Thyroid gland (tissue), 4 donors: ENCODE results near the gene EDAR. TPM values are rescaled to one million over a fixed set of nuclear protein-coding genes. Genes with fewer than 3 reads are reported as not detected.

Experiments used
- DNase-seq, 2 donors: peaks; one replicate each; pipeline ENCODE4 v3.0.0-alpha.2; 2019
- H3K27ac ChIP-seq, 3 donors: fragments of 200-600 bp; sonication (generic); 1 replicate in 2 of 3; 2 replicates in 1 of 3; pipeline ENCODE4 v1.5.1; 2016 to 2019; ENCODE audit warnings: mild to moderate bottlenecking in 1 of 3, moderate library complexity in 1 of 3
- H3K27me3 ChIP-seq: fragments of 200-600 bp; sonication (generic); one replicate; pipeline ENCODE4 v1.5.1; 2019
- H3K36me3 ChIP-seq, 2 donors: fragments of 200-600 bp; sonication (generic); one replicate each; pipeline ENCODE4 v1.5.1; 2016 to 2019
- H3K4me1 ChIP-seq, 2 donors: fragments of 200-600 bp; sonication (generic); one replicate each; pipeline ENCODE4 v1.5.1; 2017 to 2019
- H3K4me3 ChIP-seq, 3 donors: fragments of 200-600 bp; sonication (generic); replicated peaks in 1 of 3; 1 replicate in 2 of 3; 2 replicates in 1 of 3; pipeline ENCODE4 v1.5.1; 2016; ENCODE audit warnings: mild to moderate bottlenecking in 1 of 3
- H3K9me3 ChIP-seq: fragments of 200-600 bp; sonication (generic); one replicate; pipeline ENCODE4 v1.5.1; 2017
- CTCF ChIP-seq, 6 experiments: fragments of 200-600 bp in 3 of 6; fragments of 450-650 bp in 3 of 6; sonication (generic) in 3 of 6; IDR thresholded peaks; one replicate each; pipeline ENCODE4 v1.5.1; 2016 to 2019; ENCODE audit warnings: antibody characterized with exemption in 6 of 6, mild to moderate bottlenecking in 2 of 6, inconsistent platforms in 1 of 6, moderate library complexity in 1 of 6
- POLR2A ChIP-seq, 2 donors: fragments of 450-650 bp; IDR thresholded peaks; one replicate each; pipeline ENCODE4 v1.6.1; 2017; ENCODE audit warnings: antibody characterized with exemption in 2 of 2, mild to moderate bottlenecking in 2 of 2, moderate library complexity in 1 of 2
- WGBS, 2 donors: methylation state at CpG; one replicate each; pipeline ENCODE4 v1.1.5; 2017; 5-methylcytosine and 5-hydroxymethylcytosine counted together
- intact Hi-C: fragments of 100-400 bp; cut with DNase I; formaldehyde crosslinking; loops from one replicate; pipeline ENCODE4 v1.15.1; 2023
- total RNA-seq, 4 donors: library from RNA; depleted of rRNA; stranded (reverse); fragments of >200 nt; gene quantifications; one replicate each; pipeline ENCODE4 v1.2.3, GENCODE V29; 2016

Gene EDAR
- total RNA-seq, 4 donors from 2014 or later, result not detected

DNA sequence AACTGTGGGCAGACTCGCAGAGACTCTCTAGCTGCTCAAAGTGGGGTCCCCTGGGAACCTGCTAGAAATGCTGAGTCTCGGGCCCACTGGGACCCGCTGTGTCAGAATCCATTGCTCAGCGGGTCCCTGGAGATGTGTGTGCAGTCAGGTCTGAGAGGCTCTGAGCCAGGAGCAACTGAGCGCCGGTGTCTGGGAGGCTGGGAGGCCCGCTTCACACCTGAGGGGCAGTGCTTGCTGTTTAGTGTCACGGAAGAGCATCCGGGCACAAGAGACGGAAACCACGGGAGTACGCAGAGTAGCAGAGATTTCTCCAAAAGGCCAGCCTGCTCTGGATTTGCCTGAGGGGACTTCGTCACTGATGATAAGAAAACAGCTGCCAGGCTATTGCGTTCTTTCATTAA is 70.1 kb downstream of the EDAR start:
- DNase-seq, result no peak
- Histone ChIP-seq H3K4me3 (no peak overlapping the region), H3K4me1 (no peaks in the 10 kb centered on the region), H3K36me3 (no peaks in the 10 kb centered on the region), H3K27ac (no peak overlapping the region), H3K27me3 (no peaks in the 10 kb centered on the region), H3K9me3 (no peaks in the 10 kb centered on the region)
- no peak for TF ChIP-seq POLR2A (IDR thresholded peaks at IDR 0.05)
- no peak for TF ChIP-seq CTCF (IDR thresholded peaks at IDR 0.05)
- WGBS, 2 donors, result 89% methylated on average over 12 to 13 of the region's 14 CpGs
- intact Hi-C loops, result no loop called here

DNA sequence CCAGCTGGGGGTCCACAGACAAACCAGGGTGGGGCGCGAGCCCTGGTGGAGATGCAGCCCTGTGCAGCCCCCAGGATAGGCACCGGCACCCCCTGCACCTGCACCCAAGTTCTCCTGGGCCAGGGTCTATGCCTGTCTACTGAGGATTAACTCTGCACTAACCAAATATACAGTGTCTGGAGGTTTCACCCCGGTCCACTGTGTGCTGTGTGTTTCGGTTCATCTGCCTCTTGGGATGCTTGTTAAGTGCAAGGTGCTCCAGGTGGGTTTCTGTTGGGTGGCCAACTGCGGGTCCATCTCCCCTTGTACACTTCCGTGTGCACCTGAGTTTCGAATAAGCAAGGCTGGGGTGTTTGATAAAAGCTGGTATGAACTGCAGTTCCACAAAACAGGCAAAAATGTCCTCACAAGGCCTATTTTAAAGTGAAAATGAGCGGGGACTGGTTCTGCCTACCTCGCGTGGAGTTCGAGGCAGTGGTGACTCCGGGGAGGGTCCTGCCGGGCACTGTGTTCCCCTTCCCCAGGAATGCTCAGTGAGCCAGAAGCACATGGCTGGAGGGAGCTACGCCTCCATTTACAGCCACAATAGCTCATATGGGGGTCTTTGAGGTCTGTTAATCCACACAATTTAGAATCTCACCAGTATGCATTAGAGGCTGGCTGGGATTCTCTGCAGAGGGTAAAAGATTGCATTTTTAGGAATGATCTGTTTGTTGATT is 70.7 kb downstream of the EDAR start:
- Histone ChIP-seq H3K4me1 (no peaks in the 10 kb centered on the region), H3K27me3 (no peaks in the 10 kb centered on the region), H3K4me3 (no peak overlapping the region), H3K9me3 (no peaks in the 10 kb centered on the region), H3K27ac (no peak overlapping the region), H3K36me3 (no peaks in the 10 kb centered on the region)
- TF ChIP-seq CTCF (IDR thresholded peaks at IDR 0.05) (no peak), POLR2A (IDR thresholded peaks at IDR 0.05) (no peak)
- DNase-seq, result no peak
- 90% methylated on average over 14 to 15 of the region's 15 CpGs for WGBS, 2 donors
- intact Hi-C loops, result no loop called here

- H3K27ac ChIP-seq, result no peak overlapping the region
- 84 to 86% methylated on average over 5 of the region's 5 CpGs for WGBS, 2 donors
- no peak overlapping the region for H3K4me3 ChIP-seq
- intact Hi-C loops, result no loop called here
- no peaks in the 10 kb centered on the region for H3K9me3 ChIP-seq
- no peaks in the 10 kb centered on the region for H3K27me3 ChIP-seq
- no peak for DNase-seq
- TF ChIP-seq POLR2A (IDR thresholded peaks at IDR 0.05) (no peak), CTCF (IDR thresholded peaks at IDR 0.05) (no peak)
- H3K4me1 ChIP-seq, result no peaks in the 10 kb centered on the region
- H3K36me3 ChIP-seq, result no peaks in the 10 kb centered on the region
These were observed 71.5 kb downstream of the EDAR start for GRCh38 chr2:108917526-108917925.

DNA sequence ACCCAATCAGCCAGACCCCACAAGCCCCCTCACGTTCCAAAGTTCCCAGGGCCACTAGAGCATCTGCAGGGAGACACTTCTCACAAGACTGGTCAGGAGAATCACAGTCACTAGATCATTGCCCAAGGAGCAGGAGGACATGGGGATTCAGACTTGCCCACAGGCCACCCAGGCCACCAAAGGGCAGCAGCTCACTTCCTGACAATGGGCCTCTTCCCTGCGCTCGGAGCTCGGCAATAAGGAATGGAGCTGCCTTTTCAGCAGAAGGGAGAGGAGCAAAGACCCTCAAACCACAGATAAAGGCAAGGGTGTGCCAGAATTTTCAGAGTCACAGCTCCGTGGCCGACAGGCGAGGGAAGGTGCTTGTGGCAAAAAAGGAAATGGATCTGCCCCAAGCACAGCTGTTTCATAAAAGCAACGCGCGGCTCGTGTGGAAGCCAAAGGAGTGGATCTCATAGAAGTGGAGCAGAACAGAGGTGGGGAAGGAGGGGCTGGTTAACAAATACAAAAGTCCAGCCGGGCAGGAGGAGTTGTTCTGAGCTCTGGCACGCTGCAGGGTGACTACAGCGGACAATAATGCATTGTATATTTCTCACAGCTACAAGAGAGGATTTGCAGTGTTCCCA is 72.1 kb downstream of the EDAR start:
- intact Hi-C loops, result no loop called here
- no peak overlapping the region for H3K27ac ChIP-seq
- WGBS, 2 donors, result 35 to 47% methylated on average over 12 to 14 of the region's 14 CpGs

More for the DNA sequence above, 72.1 kb downstream of the EDAR start:
- H3K4me1 ChIP-seq, result no peaks in the 10 kb centered on the region
- TF ChIP-seq CTCF (IDR thresholded peaks at IDR 0.05) (no peak), POLR2A (IDR thresholded peaks at IDR 0.05) (no peak)
- DNase-seq, result peak in 1 of 2 donors; percentile 14
- H3K9me3 ChIP-seq, result no peaks in the 10 kb centered on the region
- H3K36me3 ChIP-seq, result no peaks in the 10 kb centered on the region
- H3K27me3 ChIP-seq, result no peaks in the 10 kb centered on the region
- no peak overlapping the region for H3K4me3 ChIP-seq
